B cell (primary cell): ENCODE data around the gene BMP6.

ENCODE experiments used
- EZH2 ChIP-seq: IDR thresholded peaks from 2 replicates; pipeline ENCODE4 v1.6.1; 2012; ENCODE audit warnings: borderline replicate concordance, low read depth, mild to moderate bottlenecking, moderate library complexity, low read length; ENCODE audit not compliant: insufficient read depth, poor library complexity, severe bottlenecking
- TF ChIP-seq, protein P1 (sequence below): fragments of 200-600 bp; IDR thresholded peaks from one replicate; pipeline ENCODE4 v1.8.0; 2022; ENCODE audit warnings: antibody characterized with exemption, mild to moderate bottlenecking

DNA sequence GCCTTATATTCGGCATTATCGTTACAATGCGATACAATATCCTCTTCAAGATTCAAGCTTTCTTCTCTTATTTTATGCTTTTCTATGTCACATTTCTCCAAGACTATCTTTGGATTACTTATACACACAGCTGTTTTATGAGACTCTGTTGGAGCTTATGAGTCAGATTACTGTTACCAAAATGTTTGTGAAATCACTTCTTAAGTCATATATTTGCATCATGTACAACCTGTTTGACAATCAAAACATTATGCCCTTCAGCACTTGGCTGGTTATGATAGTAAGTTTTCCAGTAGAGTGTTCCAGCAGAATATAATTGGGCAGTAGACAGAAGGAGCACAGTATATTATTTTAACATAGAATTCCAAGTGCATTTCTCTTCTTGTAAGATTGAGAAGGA lies 35.2 kb downstream of the BMP6 start:
- TF ChIP-seq, protein P1, sequence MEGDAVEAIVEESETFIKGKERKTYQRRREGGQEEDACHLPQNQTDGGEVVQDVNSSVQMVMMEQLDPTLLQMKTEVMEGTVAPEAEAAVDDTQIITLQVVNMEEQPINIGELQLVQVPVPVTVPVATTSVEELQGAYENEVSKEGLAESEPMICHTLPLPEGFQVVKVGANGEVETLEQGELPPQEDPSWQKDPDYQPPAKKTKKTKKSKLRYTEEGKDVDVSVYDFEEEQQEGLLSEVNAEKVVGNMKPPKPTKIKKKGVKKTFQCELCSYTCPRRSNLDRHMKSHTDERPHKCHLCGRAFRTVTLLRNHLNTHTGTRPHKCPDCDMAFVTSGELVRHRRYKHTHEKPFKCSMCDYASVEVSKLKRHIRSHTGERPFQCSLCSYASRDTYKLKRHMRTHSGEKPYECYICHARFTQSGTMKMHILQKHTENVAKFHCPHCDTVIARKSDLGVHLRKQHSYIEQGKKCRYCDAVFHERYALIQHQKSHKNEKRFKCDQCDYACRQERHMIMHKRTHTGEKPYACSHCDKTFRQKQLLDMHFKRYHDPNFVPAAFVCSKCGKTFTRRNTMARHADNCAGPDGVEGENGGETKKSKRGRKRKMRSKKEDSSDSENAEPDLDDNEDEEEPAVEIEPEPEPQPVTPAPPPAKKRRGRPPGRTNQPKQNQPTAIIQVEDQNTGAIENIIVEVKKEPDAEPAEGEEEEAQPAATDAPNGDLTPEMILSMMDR: no peak
- TF ChIP-seq EZH2: no peak
